Endothelial cell of hepatic sinusoid (primary cell): Measurements from ENCODE around the gene RAB11FIP5.

Source experiments
- in situ Hi-C: cut with HindIII; loops from 2 replicates; pipeline ENCODE4 v1.10.0; 2017; ENCODE audit warnings: low sequenced_read_pairs

The RAB11FIP5 gene

GRCh38 chr2:73087311-73087710 lies 25.4 kb downstream of the RAB11FIP5 start:
- in situ Hi-C loops = loop anchor here (5.0 to 10.0 kb wide), 2 partner anchors 100 to 103 kb away; no protein-coding TSS in a partner anchor

GRCh38 chr2:73085691-73086090 lies 27.1 kb downstream of the RAB11FIP5 start:
- in situ Hi-C loops = loop anchor here (5.0 to 10.0 kb wide), 2 partner anchors 101 to 102 kb away; no protein-coding TSS in a partner anchor

- in situ Hi-C loops = loop anchor here (5.0 to 10.0 kb wide), 3 partner anchors 78 to 102 kb away; no protein-coding TSS in a partner anchor
Measured at GRCh38 chr2:73084971-73085370, 27.8 kb downstream of the RAB11FIP5 start.

- in situ Hi-C loops = loop anchor here (5.0 to 10.0 kb wide), 2 partner anchors 77 to 99 kb away; no protein-coding TSS in a partner anchor
Measured at GRCh38 chr2:73083886-73084800, 28.6 kb downstream of the RAB11FIP5 start.

GRCh38 chr2:73082523-73083410 lies 30.0 kb downstream of the RAB11FIP5 start:
- in situ Hi-C loops = loop anchor here (5.0 to 10.0 kb wide), 2 partner anchors 75 to 98 kb away; no protein-coding TSS in a partner anchor

- in situ Hi-C loops = loop anchor here (5.0 to 10.0 kb wide), 2 partner anchors 74 to 96 kb away; no protein-coding TSS in a partner anchor
Measured at GRCh38 chr2:73081181-73081671, 31.5 kb downstream of the RAB11FIP5 start.

GRCh38 chr2:73080321-73081131 lies 32.2 kb downstream of the RAB11FIP5 start:
- in situ Hi-C loops = loop anchor here (5.0 to 10.0 kb wide), 2 partner anchors 73 to 96 kb away; no protein-coding TSS in a partner anchor

- in situ Hi-C loops = loop anchor here (5.0 to 10.0 kb wide), 2 partner anchors 72 to 95 kb away; no protein-coding TSS in a partner anchor
Measured at GRCh38 chr2:73079636-73080035, 33.1 kb downstream of the RAB11FIP5 start.

GRCh38 chr2:73078457-73079411 lies 34.0 kb downstream of the RAB11FIP5 start:
- in situ Hi-C loops = no loop called here

- in situ Hi-C loops = no loop called here
Measured at GRCh38 chr2:73077424-73077795, 35.3 kb downstream of the RAB11FIP5 start.

GRCh38 chr2:73076701-73077423 lies 35.9 kb downstream of the RAB11FIP5 start:
- in situ Hi-C loops = no loop called here

GRCh38 chr2:73075477-73076373 lies 37.0 kb downstream of the RAB11FIP5 start:
- in situ Hi-C loops = no loop called here

GRCh38 chr2:73074110-73075069 lies 38.4 kb downstream of the RAB11FIP5 start:
- in situ Hi-C loops = no loop called here

GRCh38 chr2:73072416-73072815 lies 40.3 kb downstream of the RAB11FIP5 start:
- in situ Hi-C loops = no loop called here

- in situ Hi-C loops = no loop called here
Measured at GRCh38 chr2:73072129-73072395, 40.7 kb downstream of the RAB11FIP5 start.
